Loucy (cell line): ENCODE results near the gene ISLR2.

Experiments
- H2AFZ ChIP-seq: fragments of 200-600 bp; sonication (generic); 2 replicates; pipeline ENCODE4 v1.6.0; 2016; ENCODE audit warnings: antibody characterized with exemption, mild to moderate bottlenecking, low read length, moderate library complexity
- H3F3A ChIP-seq: fragments of 200-600 bp; 2 replicates; pipeline ENCODE4 v1.6.0; 2016; ENCODE audit warnings: antibody characterized with exemption, low read depth, mild to moderate bottlenecking
- H3K27me3 ChIP-seq: fragments of 200-600 bp; sonication (generic); 2 replicates; pipeline ENCODE4 v1.6.1; 2014; ENCODE audit warnings: low read length, mild to moderate bottlenecking; ENCODE audit not compliant: insufficient read depth, poor library complexity, severe bottlenecking
- H3K36me3 ChIP-seq: fragments of 200-600 bp; sonication (generic); 2 replicates; pipeline ENCODE4 v1.6.1; 2016; ENCODE audit warnings: low read length; ENCODE audit not compliant: insufficient read depth
- H3K4me1 ChIP-seq: fragments of 200-600 bp; sonication (generic); 2 replicates; pipeline ENCODE4 v1.5.1; 2014; ENCODE audit warnings: low read length, mild to moderate bottlenecking; ENCODE audit not compliant: insufficient read depth, poor library complexity, severe bottlenecking
- H3K4me2 ChIP-seq: fragments of 200-600 bp; sonication (generic); 2 replicates; pipeline ENCODE4 v1.6.0; 2014; ENCODE audit warnings: antibody characterized with exemption, low read length, low read depth, mild to moderate bottlenecking; ENCODE audit not compliant: poor library complexity, severe bottlenecking
- H3K4me3 ChIP-seq: fragments of 200-600 bp; sonication (generic); 2 replicates; pipeline ENCODE4 v1.5.1; 2014; ENCODE audit warnings: low read length, mild to moderate bottlenecking, mixed read lengths; ENCODE audit not compliant: poor library complexity, severe bottlenecking
- H3K79me2 ChIP-seq: fragments of 200-600 bp; sonication (generic); 2 replicates; pipeline ENCODE4 v1.6.1; 2014; ENCODE audit warnings: low read length; ENCODE audit not compliant: insufficient read depth
- H3K9ac ChIP-seq: fragments of 200-600 bp; sonication (generic); 2 replicates; pipeline ENCODE4 v1.6.0; 2014; ENCODE audit warnings: mild to moderate bottlenecking, low read depth, low read length, moderate library complexity; ENCODE audit not compliant: poor library complexity, severe bottlenecking
- H3K9me2 ChIP-seq: fragments of 200-600 bp; sonication (generic); replicated peaks from 2 replicates; pipeline ENCODE4 v1.6.1; 2016; ENCODE audit warnings: low read depth, low read length, mixed read lengths
- H3K9me3 ChIP-seq: fragments of 200-600 bp; sonication (generic); 2 replicates; pipeline ENCODE4 v1.6.1; 2014; ENCODE audit warnings: mild to moderate bottlenecking, antibody characterized with exemption, low read length, low read depth; ENCODE audit not compliant: insufficient read depth
- H4K20me1 ChIP-seq: fragments of 200-600 bp; sonication (generic); 2 replicates; pipeline ENCODE4 v1.6.0; 2014; ENCODE audit warnings: antibody characterized with exemption, low read length, mild to moderate bottlenecking; ENCODE audit not compliant: insufficient read depth, poor library complexity, severe bottlenecking
- EZH2phosphoT487 ChIP-seq: fragments of 200-600 bp; IDR thresholded peaks from 2 replicates; pipeline ENCODE4 v1.6.1; 2018; ENCODE audit warnings: antibody characterized with exemption, mild to moderate bottlenecking, moderate library complexity, borderline replicate concordance
- TF ChIP-seq, protein P1 (sequence below): fragments of 200-600 bp; sonication (generic); conservative IDR thresholded peaks from 2 replicates; pipeline ENCODE4 v1.5.1; 2014; ENCODE audit warnings: mild to moderate bottlenecking, antibody characterized with exemption, low read length

The ISLR2 gene

DNA sequence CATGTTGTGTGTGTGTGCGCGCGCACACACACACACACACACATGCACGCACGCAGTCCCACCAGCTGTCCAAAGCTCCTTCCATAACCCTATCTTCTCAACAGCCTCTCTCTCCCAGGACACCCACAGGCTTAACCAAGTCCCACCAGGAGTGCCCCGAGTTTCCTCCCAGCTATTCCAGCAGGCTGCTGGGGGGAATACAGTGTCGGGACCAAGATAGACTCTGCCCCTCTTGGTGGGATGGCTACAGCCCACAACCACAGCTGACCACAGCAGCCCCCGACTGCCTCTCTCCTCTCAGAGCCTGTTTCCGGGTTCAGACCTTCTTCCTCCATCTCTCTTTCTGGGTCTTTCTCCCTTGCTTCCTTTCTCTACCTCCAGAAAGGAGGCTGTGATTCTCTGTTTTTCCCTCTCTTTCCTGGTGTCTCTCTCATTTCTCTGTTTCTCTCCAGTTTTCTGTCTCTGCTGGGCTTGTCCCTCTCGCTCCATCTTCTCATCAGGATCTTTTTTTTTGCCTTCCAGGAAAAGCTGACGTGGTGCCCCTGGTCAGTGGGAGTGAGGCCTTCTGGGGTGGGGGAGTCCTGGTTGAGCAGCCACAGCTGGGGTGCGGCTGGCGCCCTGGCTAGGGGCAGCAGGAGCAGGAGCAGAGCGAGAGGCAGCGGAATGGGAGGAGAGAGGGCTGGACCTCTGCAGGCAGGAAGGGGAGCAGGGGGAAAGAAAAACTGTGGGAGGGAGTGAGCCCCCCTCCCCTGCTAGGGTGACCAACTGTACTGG is 39.9 kb downstream of the ISLR2 start:
- no peaks in the 10 kb centered on the region for H3K9me2 ChIP-seq

DNA sequence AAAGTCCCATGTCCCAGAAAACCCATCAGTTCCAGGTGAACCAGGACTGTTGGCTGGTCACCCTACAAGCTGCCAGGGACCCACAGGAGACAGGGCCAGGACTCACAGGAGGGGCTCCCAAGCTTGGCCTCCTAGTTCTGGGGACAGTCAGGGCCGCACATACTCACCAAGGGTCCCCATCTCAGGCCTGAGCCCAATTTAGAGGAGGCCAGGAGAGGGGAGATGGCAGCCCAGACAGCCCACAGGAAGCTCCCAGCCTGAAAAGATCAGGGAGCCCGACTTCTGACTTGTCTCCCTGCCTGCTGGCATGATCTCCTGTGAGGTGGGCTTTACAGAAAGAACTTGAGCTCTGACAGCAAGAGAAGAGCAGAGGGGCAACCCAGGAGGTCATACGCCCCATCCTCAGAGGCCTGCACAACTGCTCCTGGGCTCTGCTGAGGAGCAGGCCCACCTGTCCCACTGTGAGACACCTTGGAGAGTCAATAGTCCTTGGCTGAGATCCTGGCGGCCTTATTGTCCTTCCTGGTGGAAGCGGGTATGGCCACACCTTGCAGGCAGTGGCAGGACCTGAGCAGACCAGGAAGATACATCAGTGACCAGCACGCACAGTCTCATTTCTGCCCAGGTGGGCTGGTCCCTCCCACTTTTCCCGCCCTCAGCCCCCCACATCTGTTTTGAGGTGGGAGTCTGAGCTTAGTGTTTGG is 40.6 kb downstream of the ISLR2 start:
- Histone ChIP-seq H4K20me1 (no peaks in the 10 kb centered on the region), H3K9me2 (no peaks in the 10 kb centered on the region), H3F3A (no peaks in the 10 kb centered on the region), H3K27me3 (no peaks in the 10 kb centered on the region), H3K9ac (no peak overlapping the region), H3K4me3 (no peak overlapping the region), H3K4me1 (no peaks in the 10 kb centered on the region), H2AFZ (no peak overlapping the region), H3K4me2 (no peak overlapping the region), H3K36me3 (no peaks in the 10 kb centered on the region), H3K79me2 (no peaks in the 10 kb centered on the region), H3K9me3 (no peaks in the 10 kb centered on the region)
- TF ChIP-seq, protein P1, sequence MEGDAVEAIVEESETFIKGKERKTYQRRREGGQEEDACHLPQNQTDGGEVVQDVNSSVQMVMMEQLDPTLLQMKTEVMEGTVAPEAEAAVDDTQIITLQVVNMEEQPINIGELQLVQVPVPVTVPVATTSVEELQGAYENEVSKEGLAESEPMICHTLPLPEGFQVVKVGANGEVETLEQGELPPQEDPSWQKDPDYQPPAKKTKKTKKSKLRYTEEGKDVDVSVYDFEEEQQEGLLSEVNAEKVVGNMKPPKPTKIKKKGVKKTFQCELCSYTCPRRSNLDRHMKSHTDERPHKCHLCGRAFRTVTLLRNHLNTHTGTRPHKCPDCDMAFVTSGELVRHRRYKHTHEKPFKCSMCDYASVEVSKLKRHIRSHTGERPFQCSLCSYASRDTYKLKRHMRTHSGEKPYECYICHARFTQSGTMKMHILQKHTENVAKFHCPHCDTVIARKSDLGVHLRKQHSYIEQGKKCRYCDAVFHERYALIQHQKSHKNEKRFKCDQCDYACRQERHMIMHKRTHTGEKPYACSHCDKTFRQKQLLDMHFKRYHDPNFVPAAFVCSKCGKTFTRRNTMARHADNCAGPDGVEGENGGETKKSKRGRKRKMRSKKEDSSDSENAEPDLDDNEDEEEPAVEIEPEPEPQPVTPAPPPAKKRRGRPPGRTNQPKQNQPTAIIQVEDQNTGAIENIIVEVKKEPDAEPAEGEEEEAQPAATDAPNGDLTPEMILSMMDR = no peak
- no peak for TF ChIP-seq EZH2phosphoT487

More for the DNA sequence above, 39.9 kb downstream of the ISLR2 start:
- H3K9me3 ChIP-seq = no peaks in the 10 kb centered on the region
- H3K4me2 ChIP-seq = no peak overlapping the region
- no peaks in the 10 kb centered on the region for H3K36me3 ChIP-seq
- no peaks in the 10 kb centered on the region for H3K4me1 ChIP-seq
- H3K27me3 ChIP-seq = no peaks in the 10 kb centered on the region
- no peak overlapping the region for H2AFZ ChIP-seq
- H3K79me2 ChIP-seq = no peaks in the 10 kb centered on the region
- no peak for TF ChIP-seq EZH2phosphoT487
- TF ChIP-seq, protein P1 = no peak
- no peaks in the 10 kb centered on the region for H4K20me1 ChIP-seq
- no peaks in the 10 kb centered on the region for H3F3A ChIP-seq
- H3K9ac ChIP-seq = no peak overlapping the region
- no peak overlapping the region for H3K4me3 ChIP-seq

DNA sequence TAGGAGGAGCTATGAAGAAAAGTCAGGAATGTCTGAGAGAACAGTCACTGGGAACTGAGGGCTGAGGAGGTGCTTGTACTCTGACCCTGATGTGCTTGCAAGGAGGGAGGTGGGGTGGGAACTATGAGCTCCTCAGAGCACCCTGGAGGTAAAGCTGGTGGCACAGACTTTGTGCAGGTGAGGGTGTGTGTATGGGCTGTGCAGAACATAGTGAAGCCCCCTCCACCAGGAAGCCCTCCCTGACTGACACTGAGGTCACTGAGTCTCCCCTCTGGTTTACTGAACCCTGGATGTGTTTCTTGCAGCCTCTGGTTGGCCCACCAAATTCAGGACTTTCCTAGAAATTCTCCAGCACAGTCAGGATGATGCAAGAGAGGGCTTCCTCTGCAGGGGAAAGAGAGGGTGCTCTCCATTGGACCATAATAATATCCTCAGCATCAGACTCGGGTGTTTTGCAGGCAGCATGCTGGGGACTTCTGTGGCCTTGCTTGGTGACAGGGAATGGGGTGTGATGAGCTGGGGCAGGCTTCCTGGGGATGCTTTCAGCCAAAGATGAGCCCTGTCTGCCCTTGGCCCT is 41.7 kb downstream of the ISLR2 start:
- H3K9ac ChIP-seq = no peak overlapping the region
- no peak overlapping the region for H2AFZ ChIP-seq
- H3K4me3 ChIP-seq = no peak overlapping the region
- no peaks in the 10 kb centered on the region for H4K20me1 ChIP-seq
- TF ChIP-seq, protein P1 = no peak
- no peak for TF ChIP-seq EZH2phosphoT487
- H3K27me3 ChIP-seq = no peaks in the 10 kb centered on the region
- H3K4me2 ChIP-seq = no peak overlapping the region
- H3K9me3 ChIP-seq = no peaks in the 10 kb centered on the region
- H3K9me2 ChIP-seq = no peaks in the 10 kb centered on the region
- H3K36me3 ChIP-seq = no peaks in the 10 kb centered on the region
- no peaks in the 10 kb centered on the region for H3F3A ChIP-seq
- H3K4me1 ChIP-seq = no peaks in the 10 kb centered on the region
- H3K79me2 ChIP-seq = no peaks in the 10 kb centered on the region
